SK-N-SH (cell line): ENCODE data around the gene FAM47E. TPM values are rescaled to one million over a fixed set of nuclear protein-coding genes. Genes with fewer than 3 reads are reported as not detected.

Source experiments
- CTCF ChIA-PET: fragments of 300-600, 350-600 bp; formaldehyde crosslinking; extraction: SDS; loops from one replicate; lab custom pipeline; 2021; lab: Yijun Ruan, JAX
- POLR2A ChIA-PET: fragments of 350-600 bp; sonication (Branson Sonifier 250); formaldehyde crosslinking; extraction: SDS; loops from one replicate; lab custom pipeline; 2020; ENCODE audit warnings: antibody characterized with exemption, inconsistent platforms; lab: Yijun Ruan, JAX
- DNase-seq: peaks from one replicate; pipeline ENCODE4 v3.0.0; 2012
- H2AFZ ChIP-seq: fragments of 200-600 bp; sonication (generic); 2 replicates; pipeline ENCODE4 v1.8.1; 2016; ENCODE audit warnings: antibody characterized with exemption, mild to moderate bottlenecking, low read depth
- H3F3A ChIP-seq: fragments of 200-600 bp; sonication (generic); replicated peaks from 2 replicates; pipeline ENCODE3; 2016; ENCODE audit warnings: antibody characterized with exemption, mild to moderate bottlenecking; ENCODE audit not compliant: insufficient read depth
- H3K27ac ChIP-seq, 2 experiments: fragments of 200-500 bp in 1 of 2; fragments of 200-600 bp in 1 of 2; sonication (Bioruptor generic) in 1 of 2; sonication (generic), shearing (Covaris generic) in 1 of 2; 2 replicates each; pipeline versions ENCODE4 v1.5.1 to v1.6.1; 2014 to 2016; ENCODE audit warnings: low read depth in 2 of 2, inconsistent platforms in 1 of 2, low read length in 1 of 2, mild to moderate bottlenecking in 1 of 2, mixed read lengths in 1 of 2
- H3K27me3 ChIP-seq: fragments of 200-600 bp; sonication (generic), shearing (Covaris generic); 2 replicates; pipeline ENCODE4 v1.6.1; 2016; ENCODE audit warnings: mixed run types; ENCODE audit not compliant: insufficient read depth
- H3K36me3 ChIP-seq, 2 experiments: fragments of 200-500 bp in 1 of 2; fragments of 200-600 bp in 1 of 2; sonication (Bioruptor generic) in 1 of 2; sonication (generic) in 1 of 2; replicated peaks in 1 of 2; 2 replicates each; pipeline versions ENCODE3 to v1.5.1; 2014 to 2016; ENCODE audit warnings: low read length in 1 of 2, mild to moderate bottlenecking in 1 of 2; ENCODE audit not compliant: insufficient read depth in 2 of 2, control insufficient read depth in 1 of 2
- H3K4me1 ChIP-seq, 2 experiments: fragments of 200-500 bp in 1 of 2; fragments of 200-600 bp in 1 of 2; sonication (Bioruptor generic) in 1 of 2; sonication (generic), shearing (Covaris generic) in 1 of 2; 2 replicates each; pipeline versions ENCODE4 v1.5.1 to v1.6.1; 2014 to 2016; ENCODE audit warnings: low read depth in 1 of 2, low read length in 1 of 2, mixed run types in 1 of 2; ENCODE audit not compliant: insufficient read depth in 2 of 2, control insufficient read depth in 1 of 2
- H3K4me2 ChIP-seq: fragments of 200-600 bp; sonication (generic), shearing (Covaris generic); 2 replicates; pipeline ENCODE4 v1.6.1; 2017; ENCODE audit warnings: mixed run types
- H3K4me3 ChIP-seq, 2 experiments: fragments of 200-500 bp in 1 of 2; fragments of 200-600 bp in 1 of 2; sonication (Bioruptor generic) in 1 of 2; sonication (generic), shearing (Covaris generic) in 1 of 2; 2 replicates each; pipeline versions ENCODE4 v1.5.1 to v1.8.1; 2014 to 2016; ENCODE audit warnings: low read depth in 2 of 2, inconsistent platforms in 1 of 2, low read length in 1 of 2, mild to moderate bottlenecking in 1 of 2, mixed read lengths in 1 of 2, moderate library complexity in 1 of 2
- H3K79me2 ChIP-seq: fragments of 200-600 bp; sonication (generic); 2 replicates; pipeline ENCODE4 v1.8.1; 2017; ENCODE audit warnings: mild to moderate bottlenecking; ENCODE audit not compliant: insufficient read depth
- H3K9ac ChIP-seq: fragments of 200-600 bp; sonication (generic); 2 replicates; pipeline ENCODE4 v1.6.1; 2017; ENCODE audit warnings: mixed run types
- H3K9me2 ChIP-seq: fragments of 200-600 bp; sonication (generic); 2 replicates; pipeline ENCODE4 v1.6.1; 2017; ENCODE audit warnings: mixed run types
- H3K9me3 ChIP-seq: fragments of 200-600 bp; sonication (generic); 2 replicates; pipeline ENCODE4 v1.6.1; 2017; ENCODE audit warnings: mixed run types, mild to moderate bottlenecking, moderate library complexity
- H4K20me1 ChIP-seq: fragments of 200-600 bp; sonication (generic); 2 replicates; pipeline ENCODE4 v1.6.1; 2017; ENCODE audit warnings: mild to moderate bottlenecking, mixed run types; ENCODE audit not compliant: insufficient read depth
- ELF1 ChIP-seq: IDR thresholded peaks from 2 replicates; pipeline ENCODE4 v1.4.0; 2012
- EZH2phosphoT487 ChIP-seq: fragments of 200-600 bp; sonication (generic); IDR thresholded peaks from 2 replicates; pipeline ENCODE4 v1.6.1; 2017; ENCODE audit warnings: low read depth, mixed run types, mild to moderate bottlenecking, antibody characterized with exemption, moderate library complexity, borderline replicate concordance
- FOXJ3 ChIP-seq: sonication (generic); formaldehyde crosslinking; IDR thresholded peaks from 2 replicates; pipeline ENCODE4 v1.5.1; 2020; ENCODE audit warnings: mild to moderate bottlenecking, missing genetic modification reagents
- FOXM1 ChIP-seq: IDR thresholded peaks from 2 replicates; pipeline ENCODE4 v1.4.0; 2012; ENCODE audit warnings: low read depth, mild to moderate bottlenecking
- GATA2 ChIP-seq: sonication (generic); formaldehyde crosslinking; IDR thresholded peaks from 2 replicates; pipeline ENCODE4 v1.5.0; 2020; ENCODE audit warnings: mild to moderate bottlenecking, missing genetic modification reagents
- JUND ChIP-seq: IDR thresholded peaks from 2 replicates; pipeline ENCODE4 v1.4.0; 2012
- MEF2A ChIP-seq: IDR thresholded peaks from 2 replicates; pipeline ENCODE4 v1.4.0; 2012; ENCODE audit warnings: low read depth, borderline replicate concordance
- MXI1 ChIP-seq: IDR thresholded peaks from 2 replicates; pipeline ENCODE4 v1.6.1; 2012; ENCODE audit warnings: mild to moderate bottlenecking, low read depth, low read length, improper control_type of control experiment
- NFIC ChIP-seq: IDR thresholded peaks from 2 replicates; pipeline ENCODE4 v1.4.0; 2012; ENCODE audit warnings: borderline replicate concordance
- TAF1 ChIP-seq: IDR thresholded peaks from 2 replicates; pipeline ENCODE4 v1.6.1; 2012; ENCODE audit warnings: low read depth, mild to moderate bottlenecking, low read length, moderate library complexity, borderline replicate concordance
- TCF12 ChIP-seq: IDR thresholded peaks from 2 replicates; pipeline ENCODE4 v1.4.0; 2012
- TEAD4 ChIP-seq: IDR thresholded peaks from 2 replicates; pipeline ENCODE4 v1.4.0; 2012; ENCODE audit warnings: mild to moderate bottlenecking, borderline replicate concordance; ENCODE audit not compliant: insufficient read depth
- YY1 ChIP-seq: IDR thresholded peaks from 2 replicates; pipeline ENCODE4 v1.4.0; 2012; ENCODE audit warnings: low read depth, mild to moderate bottlenecking
- WGBS: methylation state at CpG from one replicate; pipeline ENCODE4 v1.1.6; 2017; ENCODE audit warnings: low lambda C conversion rate; 5-methylcytosine and 5-hydroxymethylcytosine counted together
- polyA plus RNA-seq, 3 experiments: library from polyadenylated mRNA; depleted of rRNA; stranded (reverse); fragments of >200 nt; gene quantifications; 2 replicates each; pipeline ENCODE4 v1.2.3, GENCODE V29; 2012
- TF ChIP-seq, protein P1 (sequence below): IDR thresholded peaks from 2 replicates; pipeline ENCODE4 v1.4.0; 2012; ENCODE audit warnings: low read depth
- TF ChIP-seq, protein P2 (sequence below): fragments of 200-600 bp; sonication (generic); IDR thresholded peaks from 2 replicates; pipeline ENCODE4 v1.6.1; 2017; ENCODE audit warnings: antibody characterized with exemption, mild to moderate bottlenecking, moderate library complexity
- TF ChIP-seq, protein P3 (sequence below): fragments of 150-350 bp; IDR thresholded peaks from 2 replicates; pipeline ENCODE4 v1.6.1; 2017; ENCODE audit warnings: antibody characterized with exemption, low read length, low read depth, borderline replicate concordance
- TF ChIP-seq, protein P4 (sequence below): IDR thresholded peaks from 2 replicates; pipeline ENCODE4 v1.4.0; 2012; ENCODE audit warnings: low read depth, borderline replicate concordance
- TF ChIP-seq, protein P5 (sequence below): fragments of 150-350 bp; IDR thresholded peaks from 2 replicates; pipeline ENCODE4 v1.6.1; 2016; ENCODE audit warnings: mild to moderate bottlenecking, low read depth, low read length
- TF ChIP-seq, protein P6 (sequence below): IDR thresholded peaks from 2 replicates; pipeline ENCODE4; 2012

FAM47E gene
- polyA plus RNA-seq, 1 of the 3 experiments (the other 2 are of a cell fraction): 1.8 TPM

DNA sequence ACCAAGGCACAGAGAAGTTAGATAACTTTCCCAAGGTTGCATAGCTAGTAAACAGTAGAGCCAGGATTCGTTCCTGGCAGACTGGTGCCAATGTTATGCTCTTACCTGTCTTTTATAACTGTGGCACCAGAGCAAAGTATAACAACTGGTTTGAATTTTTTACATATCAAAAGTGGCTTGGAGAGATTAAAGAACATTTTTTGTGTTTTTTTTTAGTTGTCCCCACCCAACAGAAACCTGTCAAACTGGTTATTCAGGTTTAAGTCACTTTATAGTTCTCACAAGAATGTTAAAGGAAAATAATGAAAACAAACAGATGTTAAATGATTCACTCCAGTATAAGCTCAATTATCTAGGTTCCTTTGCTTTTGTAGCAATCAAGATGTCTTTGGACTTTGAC lies 15.6 kb upstream of the FAM47E start:
- Histone ChIP-seq H3K4me2 (no peak overlapping the region), H3F3A (peaks cover 5% of the 10 kb centered on the region), H3K9me2 (no peaks in the 10 kb centered on the region), H3K4me3 (no peak overlapping the region), H4K20me1 (no peaks in the 10 kb centered on the region), H3K9me3 (0 out of 2 replicates have a peak, but pooled peaks cover 3% of the 10 kb centered on the region), H3K27ac (no peak overlapping the region), H3K4me1 (peaks cover 0 to 8% of the 10 kb centered on the region in 2 experiments; a peak in 2 of 4 replicates), H3K79me2 (peaks cover 20% of the 10 kb centered on the region), H3K36me3 (peaks cover 0 to 2% of the 10 kb centered on the region in 2 experiments), H3K27me3 (no peaks in the 10 kb centered on the region), H2AFZ (no peak overlapping the region), H3K9ac (no peak overlapping the region)
- 83% methylated on average over 1 of the region's 1 CpG for WGBS
- CTCF ChIA-PET: interaction anchor here (1.0 to 1.9 kb wide), 2 partner anchors 56 to 142 kb away, joined by 4 to 8 read pairs; no protein-coding TSS in a partner anchor
- no peak for TF ChIP-seq JUND
- TF ChIP-seq TAF1: no peak
- TF ChIP-seq FOXM1: no peak
- no peak for TF ChIP-seq NFIC
- no peak for TF ChIP-seq ELF1
- TF ChIP-seq, protein P1, sequence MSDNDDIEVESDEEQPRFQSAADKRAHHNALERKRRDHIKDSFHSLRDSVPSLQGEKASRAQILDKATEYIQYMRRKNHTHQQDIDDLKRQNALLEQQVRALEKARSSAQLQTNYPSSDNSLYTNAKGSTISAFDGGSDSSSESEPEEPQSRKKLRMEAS: no peak
- no peak for TF ChIP-seq YY1
- no peak for TF ChIP-seq FOXJ3 (CRISPR knock-in tag)
- no peak for TF ChIP-seq GATA2 (CRISPR knock-in tag)
- TF ChIP-seq, protein P2, sequence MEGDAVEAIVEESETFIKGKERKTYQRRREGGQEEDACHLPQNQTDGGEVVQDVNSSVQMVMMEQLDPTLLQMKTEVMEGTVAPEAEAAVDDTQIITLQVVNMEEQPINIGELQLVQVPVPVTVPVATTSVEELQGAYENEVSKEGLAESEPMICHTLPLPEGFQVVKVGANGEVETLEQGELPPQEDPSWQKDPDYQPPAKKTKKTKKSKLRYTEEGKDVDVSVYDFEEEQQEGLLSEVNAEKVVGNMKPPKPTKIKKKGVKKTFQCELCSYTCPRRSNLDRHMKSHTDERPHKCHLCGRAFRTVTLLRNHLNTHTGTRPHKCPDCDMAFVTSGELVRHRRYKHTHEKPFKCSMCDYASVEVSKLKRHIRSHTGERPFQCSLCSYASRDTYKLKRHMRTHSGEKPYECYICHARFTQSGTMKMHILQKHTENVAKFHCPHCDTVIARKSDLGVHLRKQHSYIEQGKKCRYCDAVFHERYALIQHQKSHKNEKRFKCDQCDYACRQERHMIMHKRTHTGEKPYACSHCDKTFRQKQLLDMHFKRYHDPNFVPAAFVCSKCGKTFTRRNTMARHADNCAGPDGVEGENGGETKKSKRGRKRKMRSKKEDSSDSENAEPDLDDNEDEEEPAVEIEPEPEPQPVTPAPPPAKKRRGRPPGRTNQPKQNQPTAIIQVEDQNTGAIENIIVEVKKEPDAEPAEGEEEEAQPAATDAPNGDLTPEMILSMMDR: no peak
- TF ChIP-seq TCF12: no peak
- TF ChIP-seq, protein P3, sequence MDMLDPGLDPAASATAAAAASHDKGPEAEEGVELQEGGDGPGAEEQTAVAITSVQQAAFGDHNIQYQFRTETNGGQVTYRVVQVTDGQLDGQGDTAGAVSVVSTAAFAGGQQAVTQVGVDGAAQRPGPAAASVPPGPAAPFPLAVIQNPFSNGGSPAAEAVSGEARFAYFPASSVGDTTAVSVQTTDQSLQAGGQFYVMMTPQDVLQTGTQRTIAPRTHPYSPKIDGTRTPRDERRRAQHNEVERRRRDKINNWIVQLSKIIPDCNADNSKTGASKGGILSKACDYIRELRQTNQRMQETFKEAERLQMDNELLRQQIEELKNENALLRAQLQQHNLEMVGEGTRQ: no peak
- no peak for DNase-seq
- POLR2A ChIA-PET: no interaction called here

DNA sequence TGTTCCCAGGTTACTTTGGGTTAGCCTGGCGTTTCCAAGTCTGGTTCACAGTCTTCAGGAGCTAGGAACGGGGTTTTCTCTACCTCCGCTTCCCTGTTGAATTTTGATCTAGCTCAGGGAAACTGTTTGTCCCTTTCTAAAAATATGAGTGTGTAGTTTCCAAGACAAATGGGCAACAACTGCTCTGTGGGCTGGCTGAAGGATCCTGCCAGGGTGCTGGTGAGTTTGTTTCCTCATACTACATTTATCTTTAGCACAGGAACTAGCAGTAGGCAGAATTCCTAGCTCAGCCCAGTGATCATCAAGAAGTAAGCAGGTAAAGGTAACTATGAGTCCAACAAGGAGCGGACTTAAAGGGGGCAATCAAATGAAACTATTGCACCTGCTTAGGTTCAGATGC lies 13.3 kb upstream of the FAM47E start:
- 68% methylated on average over 4 of the region's 4 CpGs for WGBS
- no peak for TF ChIP-seq MEF2A
- TF ChIP-seq FOXJ3 (CRISPR knock-in tag): no peak
- TF ChIP-seq, protein P4, sequence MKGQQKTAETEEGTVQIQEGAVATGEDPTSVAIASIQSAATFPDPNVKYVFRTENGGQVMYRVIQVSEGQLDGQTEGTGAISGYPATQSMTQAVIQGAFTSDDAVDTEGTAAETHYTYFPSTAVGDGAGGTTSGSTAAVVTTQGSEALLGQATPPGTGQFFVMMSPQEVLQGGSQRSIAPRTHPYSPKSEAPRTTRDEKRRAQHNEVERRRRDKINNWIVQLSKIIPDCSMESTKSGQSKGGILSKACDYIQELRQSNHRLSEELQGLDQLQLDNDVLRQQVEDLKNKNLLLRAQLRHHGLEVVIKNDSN: no peak
- no peak for TF ChIP-seq EZH2phosphoT487
- no peak for TF ChIP-seq FOXM1
- TF ChIP-seq TEAD4: no peak
- TF ChIP-seq, protein P5, sequence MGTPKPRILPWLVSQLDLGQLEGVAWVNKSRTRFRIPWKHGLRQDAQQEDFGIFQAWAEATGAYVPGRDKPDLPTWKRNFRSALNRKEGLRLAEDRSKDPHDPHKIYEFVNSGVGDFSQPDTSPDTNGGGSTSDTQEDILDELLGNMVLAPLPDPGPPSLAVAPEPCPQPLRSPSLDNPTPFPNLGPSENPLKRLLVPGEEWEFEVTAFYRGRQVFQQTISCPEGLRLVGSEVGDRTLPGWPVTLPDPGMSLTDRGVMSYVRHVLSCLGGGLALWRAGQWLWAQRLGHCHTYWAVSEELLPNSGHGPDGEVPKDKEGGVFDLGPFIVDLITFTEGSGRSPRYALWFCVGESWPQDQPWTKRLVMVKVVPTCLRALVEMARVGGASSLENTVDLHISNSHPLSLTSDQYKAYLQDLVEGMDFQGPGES: no peak
- TF ChIP-seq, protein P6, sequence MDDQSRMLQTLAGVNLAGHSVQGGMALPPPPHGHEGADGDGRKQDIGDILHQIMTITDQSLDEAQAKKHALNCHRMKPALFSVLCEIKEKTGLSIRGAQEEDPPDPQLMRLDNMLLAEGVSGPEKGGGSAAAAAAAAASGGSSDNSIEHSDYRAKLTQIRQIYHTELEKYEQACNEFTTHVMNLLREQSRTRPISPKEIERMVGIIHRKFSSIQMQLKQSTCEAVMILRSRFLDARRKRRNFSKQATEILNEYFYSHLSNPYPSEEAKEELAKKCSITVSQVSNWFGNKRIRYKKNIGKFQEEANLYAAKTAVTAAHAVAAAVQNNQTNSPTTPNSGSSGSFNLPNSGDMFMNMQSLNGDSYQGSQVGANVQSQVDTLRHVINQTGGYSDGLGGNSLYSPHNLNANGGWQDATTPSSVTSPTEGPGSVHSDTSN: no peak
- no peak for TF ChIP-seq MXI1
- Histone ChIP-seq H3K9me2 (no peaks in the 10 kb centered on the region), H3K4me2 (no peak overlapping the region), H3F3A (peaks cover 5% of the 10 kb centered on the region), H3K9ac (no peak overlapping the region), H2AFZ (no peak overlapping the region), H3K36me3 (no peaks in the 10 kb centered on the region), H3K27ac (no peak overlapping the region), H4K20me1 (no peaks in the 10 kb centered on the region), H3K4me3 (no peak overlapping the region), H3K79me2 (peaks cover 7% of the 10 kb centered on the region), H3K4me1 (peaks cover 0 to 6% of the 10 kb centered on the region in 2 experiments; a peak in 2 of 4 replicates), H3K27me3 (no peaks in the 10 kb centered on the region), H3K9me3 (0 out of 2 replicates have a peak, but pooled peaks cover 3% of the 10 kb centered on the region)
- POLR2A ChIA-PET: no interaction called here
- CTCF ChIA-PET: interaction anchor here (0.8 kb wide), 1 partner anchor 59 kb away, joined by 3 read pairs; no protein-coding TSS in a partner anchor
- no peak for DNase-seq
